Right renal cortex interstitium (tissue), 3 donors: ENCODE data around the gene RPTOR. TPM values are rescaled to one million over a fixed set of nuclear protein-coding genes. Genes with fewer than 3 reads are reported as not detected.
"Not testable (repeated sequence)": the region's sequence is repeated elsewhere in the genome, so short reads cannot be mapped to it uniquely, and the experiment has no call there.

Experiments
- DNase-seq, 3 donors: peaks; one replicate each; pipeline ENCODE4 v3.0.0-alpha.2; 2013; ENCODE audit warnings: low read depth in 3 of 3, low spot score in 2 of 3
- polyA plus RNA-seq, 3 donors: library from polyadenylated mRNA; unstranded; fragments of 120-200 nt; gene quantifications; one replicate each; pipeline ENCODE4 v1.2.1, GENCODE V29; 2013; ENCODE audit not compliant: insufficient read length in 3 of 3

RPTOR gene
- polyA plus RNA-seq, 3 donors = 16.7 to 18.7 (median 17.1) TPM

DNA sequence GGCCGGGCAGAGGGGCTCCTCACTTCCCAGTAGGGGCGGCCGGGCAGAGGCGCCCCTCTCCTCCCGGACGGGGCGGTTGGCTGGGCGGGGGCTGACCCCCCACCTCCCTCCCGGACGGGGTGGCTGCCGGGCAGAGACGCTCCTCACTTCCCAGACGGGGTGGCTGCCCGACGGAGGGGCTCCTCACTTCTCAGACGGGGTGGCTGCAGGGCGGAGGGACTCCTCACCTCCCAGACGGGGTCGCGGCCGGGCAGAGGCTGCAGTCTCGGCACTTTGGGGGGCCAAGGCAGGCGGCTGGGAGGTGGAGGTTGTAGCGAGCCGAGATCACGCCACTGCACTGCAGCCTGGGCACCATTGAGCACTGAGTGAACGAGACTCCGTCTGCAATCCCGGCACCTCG, 7.3 kb upstream of the RPTOR start:
- DNase-seq = not testable (repeated sequence)

DNA sequence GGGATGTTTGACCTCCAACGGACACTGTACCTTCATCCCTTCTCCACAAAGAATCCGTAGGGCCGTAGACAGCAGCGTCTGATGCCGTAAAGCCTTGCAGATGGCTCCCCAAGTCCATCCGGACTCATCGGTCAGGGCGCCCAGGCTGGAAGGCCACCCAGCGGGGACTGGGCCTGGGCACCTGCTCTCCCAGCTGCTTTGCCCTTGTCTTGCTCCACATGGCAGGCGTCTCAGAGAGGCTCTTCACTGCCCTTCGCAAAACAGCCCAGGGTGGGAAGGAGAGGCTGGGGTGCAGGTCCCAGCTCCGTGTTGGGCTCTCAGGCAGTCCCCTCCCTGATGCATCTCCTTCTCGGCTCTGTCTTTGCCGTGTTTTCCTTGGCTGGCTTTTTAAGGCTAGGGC, 6.2 kb upstream of the RPTOR start:
- DNase-seq = no peak

DNA sequence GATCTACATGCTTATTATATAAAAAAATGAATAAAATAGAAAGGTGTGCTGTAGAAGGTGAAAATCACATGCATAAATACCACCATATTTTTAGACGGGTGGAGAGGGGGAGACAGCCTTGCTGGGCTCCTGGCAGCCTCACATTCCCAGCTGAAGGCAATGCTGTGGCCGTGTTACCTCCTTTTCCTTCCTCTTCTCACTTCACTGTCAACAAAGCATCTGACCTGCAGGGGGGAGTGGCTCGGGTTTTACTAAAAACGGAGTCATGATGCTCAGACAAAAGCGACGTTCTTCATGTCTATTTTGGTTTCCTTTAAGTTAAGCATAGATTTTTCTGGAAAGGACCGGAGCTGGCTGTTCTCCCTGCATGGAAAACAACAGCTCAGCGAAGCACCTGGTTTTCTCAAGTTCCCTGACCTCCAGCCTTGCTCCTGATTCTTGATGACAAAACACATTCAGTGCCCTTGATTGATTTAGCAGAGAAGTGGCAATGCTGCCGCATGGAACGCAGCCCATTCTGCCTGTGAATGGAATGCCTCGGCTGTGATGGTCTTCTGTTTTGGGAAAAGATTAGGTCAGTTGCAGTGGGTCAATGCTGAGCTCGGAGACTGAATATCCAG, 5.5 kb upstream of the RPTOR start:
- no peak for DNase-seq

DNA sequence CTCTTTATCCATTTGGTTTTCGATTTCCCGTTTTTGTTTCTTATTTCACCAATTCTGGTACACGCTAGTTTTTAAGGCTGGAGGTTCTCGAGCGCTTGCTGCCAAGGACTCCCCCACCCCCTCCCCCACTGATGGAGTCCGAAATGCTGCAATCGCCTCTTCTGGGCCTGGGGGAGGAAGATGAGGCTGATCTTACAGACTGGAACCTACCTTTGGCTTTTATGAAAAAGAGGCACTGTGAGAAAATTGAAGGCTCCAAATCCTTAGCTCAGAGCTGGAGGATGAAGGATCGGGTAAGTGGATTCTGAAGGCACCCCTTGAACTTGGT, 825 bp downstream of the RPTOR start:
- DNase-seq = no peak

DNA sequence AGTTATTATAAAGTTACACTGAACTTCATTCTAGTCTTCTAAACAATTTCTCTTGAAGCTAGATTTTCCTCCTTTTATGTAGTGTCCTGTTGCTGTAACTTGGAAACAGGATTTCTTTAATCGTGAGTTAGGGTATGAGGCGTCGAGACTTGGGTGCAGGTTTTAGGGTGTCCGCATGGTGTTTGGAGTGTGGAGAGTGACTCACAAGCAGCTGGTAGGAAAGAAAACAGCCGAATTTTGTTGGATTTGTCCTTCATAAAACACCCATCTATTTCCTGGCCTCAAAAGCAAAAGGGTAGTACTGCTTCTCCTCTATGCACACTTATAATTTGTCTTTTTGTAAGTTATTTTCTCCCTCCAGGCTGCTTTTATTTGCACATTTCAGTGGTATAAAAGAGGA, 1.6 kb downstream of the RPTOR start:
- DNase-seq = no peak

DNA sequence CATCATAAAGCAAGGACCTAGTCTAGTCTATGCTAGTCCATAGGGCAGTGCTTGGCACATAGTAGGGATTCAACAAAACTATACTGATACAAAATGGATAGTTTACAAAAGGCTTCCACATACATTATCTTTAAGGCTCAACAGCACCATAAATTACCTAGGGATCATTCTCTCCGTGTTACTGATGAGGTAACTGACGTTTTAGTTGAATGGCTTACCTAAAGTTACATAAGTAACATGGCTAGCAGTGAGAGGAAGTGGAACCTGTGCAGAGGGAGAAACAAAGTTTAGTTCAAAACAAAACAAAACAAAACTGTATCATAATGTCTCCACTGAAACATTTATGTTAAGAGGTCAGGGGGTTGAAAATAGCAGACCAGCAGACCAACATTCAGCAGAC, 7.9 kb downstream of the RPTOR start:
- DNase-seq = no peak

DNA sequence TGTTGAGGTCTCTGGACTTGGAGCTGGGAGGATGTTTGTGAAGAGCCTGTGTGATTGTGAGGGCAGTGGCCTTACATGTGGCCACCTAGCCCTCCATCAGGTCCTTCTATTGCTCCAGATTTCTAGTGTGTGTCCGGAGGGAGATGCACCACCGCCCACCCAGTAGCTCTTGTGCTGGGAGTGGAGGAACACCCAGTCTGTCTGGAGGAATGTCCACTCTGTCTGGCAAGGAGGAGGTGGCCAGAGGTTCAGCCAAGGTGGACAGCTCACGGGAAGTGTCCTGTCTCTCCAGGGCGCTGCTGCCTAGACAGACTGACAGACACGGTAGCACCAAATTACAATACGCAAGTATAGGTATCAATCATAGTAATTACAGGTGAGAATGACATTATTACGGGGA, 10.6 kb downstream of the RPTOR start:
- DNase-seq = no peak

DNA sequence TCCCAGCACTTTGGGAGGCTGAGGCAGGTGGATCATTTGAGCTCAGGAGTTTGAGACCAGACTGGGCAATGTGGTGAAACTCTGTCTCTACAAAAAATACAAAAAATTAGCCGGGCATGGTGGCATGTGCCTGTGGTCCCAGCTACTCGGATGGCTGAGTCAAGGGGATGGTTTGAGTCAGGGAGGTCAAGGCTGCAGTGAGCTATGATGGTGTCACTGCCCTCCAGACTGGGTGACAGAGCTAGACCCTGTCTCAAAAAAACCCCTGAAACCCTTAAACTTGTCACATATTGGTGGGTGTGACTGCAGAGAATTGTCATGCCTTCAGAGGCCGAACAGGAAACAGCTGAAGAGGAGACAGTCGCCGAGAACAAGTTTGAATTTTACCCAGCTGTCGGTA, 13.4 kb downstream of the RPTOR start:
- no peak for DNase-seq

DNA sequence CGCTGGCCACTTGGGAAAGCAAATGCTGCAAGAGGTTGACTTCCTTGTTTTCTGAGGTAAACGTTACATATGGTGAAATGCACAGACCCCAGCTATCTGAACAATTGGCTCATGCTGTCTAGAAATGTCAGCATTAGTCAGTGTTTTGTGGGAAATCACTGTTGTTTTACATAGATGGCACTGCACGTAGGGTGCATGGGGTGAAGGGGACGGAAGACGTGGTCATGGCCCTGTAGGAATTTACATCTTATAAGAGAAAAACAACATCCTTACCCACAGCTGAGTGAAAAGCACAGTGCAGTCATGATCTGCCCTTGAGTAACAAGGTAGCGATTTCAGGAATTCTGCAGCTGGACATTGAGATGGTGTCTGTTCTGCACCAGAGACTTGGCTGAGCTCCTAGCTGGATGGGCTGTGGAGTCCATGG, 15.2 kb downstream of the RPTOR start:
- no peak for DNase-seq

DNA sequence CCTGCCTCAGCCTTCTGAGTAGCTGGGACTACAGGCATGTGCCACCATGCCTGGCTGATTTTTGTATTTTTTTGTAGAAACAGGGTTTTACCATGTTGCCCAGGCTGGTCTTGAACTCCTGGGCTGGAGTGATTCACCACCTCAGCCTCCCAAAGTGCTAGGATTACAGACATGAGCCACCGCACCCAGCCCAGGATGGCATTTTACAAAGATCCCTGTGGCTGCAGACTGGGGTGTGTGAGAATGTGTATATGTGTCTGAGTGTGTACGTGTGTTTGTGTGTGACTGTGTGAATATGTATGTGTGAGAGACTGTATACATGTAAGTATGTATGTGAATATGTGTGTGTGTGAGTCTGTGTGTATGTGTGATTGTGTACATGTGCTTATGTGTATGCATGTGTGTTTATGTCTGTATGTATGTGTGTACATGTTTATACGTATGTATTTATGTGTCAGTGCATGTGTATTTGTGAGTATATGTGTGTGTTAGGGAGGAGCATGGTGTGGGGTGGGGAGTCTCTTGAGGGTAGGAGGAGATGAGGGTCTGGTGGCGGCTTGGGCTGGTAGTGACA, 17.0 kb downstream of the RPTOR start:
- no peak for DNase-seq

DNA sequence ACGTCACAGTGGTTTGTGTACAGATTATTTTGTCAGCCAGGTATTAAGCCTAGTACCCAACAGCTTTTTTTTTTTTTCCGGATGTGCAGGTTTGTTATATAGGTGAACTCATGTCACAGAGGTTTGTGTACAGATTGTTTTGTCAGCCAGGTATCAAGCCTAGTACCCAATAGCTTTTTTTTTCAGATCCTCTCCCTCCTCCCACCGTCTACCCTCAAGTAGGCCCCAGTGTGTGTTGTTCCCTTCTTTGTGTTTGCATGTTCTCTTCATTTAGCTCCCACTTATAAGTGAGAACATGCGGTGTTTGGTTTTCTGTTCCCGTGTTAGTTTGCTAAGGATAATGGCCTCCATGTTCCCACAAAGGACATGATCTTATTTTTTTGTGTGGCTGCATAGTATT, 19.9 kb downstream of the RPTOR start:
- no peak for DNase-seq

DNA sequence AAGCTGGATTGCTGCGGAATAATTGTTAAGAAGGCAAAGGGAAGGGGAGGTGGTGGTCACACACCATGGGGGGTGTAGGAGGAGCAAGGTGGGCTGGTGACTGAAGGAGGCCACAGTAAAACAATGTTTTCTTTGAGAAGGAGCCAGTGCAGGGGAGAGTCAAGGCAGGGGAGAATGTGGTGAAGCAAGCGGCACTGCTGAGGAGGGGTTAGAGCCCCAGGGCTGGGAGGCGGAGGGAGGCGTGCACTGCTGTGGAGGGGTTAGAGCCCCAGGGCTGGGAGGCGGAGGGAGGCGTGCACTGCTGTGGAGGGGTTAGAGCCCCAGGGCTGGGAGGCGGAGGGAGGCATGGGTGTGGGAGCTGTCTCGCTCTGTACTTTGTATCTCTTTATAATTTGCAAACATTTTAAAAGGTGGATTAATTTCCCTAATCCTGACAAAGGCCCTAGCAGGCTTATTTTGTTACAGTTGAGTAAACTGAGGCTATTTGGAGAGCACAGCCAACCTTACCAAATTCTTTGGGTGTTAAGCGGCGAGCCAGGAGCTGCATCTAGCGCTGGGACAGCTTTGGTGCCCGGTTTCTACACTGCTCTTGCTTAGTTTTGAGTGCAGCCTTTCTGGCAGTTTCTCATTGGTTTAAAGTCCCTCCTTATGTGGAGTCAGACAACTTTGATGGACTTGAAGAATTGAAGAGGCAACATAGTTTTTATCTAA, 20.9 kb downstream of the RPTOR start:
- no peak for DNase-seq

DNA sequence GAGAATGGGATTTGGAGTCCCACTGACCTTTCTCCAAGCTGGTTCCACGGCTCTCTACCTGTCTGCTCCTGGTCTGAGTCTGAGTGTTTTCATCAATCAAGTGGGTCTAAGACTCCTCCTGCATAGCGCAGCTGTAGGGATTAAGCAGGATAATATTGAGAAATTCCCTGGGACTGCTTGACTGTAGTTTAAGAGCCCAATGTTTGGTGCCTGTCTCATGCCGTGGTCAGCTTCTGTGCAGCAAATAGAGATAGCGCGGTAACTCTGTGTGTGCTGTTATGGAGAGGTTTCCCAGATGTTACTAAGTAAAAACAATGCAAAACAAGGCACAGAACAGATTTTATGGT, 21.4 kb downstream of the RPTOR start:
- DNase-seq = no peak

DNA sequence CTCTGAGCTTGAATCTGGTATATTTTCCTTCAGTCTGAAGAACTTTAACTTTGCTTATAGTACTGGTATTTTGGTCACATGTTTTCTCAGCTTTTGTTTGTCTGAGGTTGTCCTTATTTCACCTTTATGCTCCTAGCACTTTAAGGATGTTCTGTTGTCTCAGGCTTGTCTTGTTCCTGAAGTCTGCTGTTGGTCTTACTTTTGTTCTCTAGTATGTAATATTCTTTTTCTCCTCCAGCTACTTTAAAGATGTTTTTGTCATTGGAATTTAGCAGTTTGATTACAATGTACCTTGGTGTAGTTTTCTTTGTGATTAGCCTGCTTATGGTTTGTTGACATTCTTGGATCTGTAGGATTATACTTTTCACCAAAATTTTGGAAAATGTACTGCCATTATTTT, 23.6 kb downstream of the RPTOR start:
- no peak for DNase-seq

DNA sequence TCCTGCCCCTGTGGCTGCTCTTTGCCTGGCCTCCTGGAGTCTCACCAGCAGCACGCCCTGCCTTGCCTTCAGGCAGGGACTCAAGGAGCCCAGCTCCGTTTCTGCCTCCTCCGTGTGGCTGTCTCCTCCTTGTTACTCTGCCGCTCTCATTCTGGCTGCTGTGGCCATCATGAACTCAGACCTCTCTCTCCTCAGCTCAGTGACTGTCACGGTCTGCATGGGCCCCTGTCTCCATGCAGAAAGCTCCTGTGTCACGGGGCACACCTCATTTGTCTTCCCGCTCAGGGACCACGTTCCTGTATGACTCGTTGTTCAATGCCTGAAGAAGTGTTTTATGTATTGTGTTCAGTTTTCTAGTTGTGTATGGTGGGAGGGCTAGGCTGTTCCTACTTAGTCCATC, 25.3 kb downstream of the RPTOR start:
- DNase-seq = no peak

DNA sequence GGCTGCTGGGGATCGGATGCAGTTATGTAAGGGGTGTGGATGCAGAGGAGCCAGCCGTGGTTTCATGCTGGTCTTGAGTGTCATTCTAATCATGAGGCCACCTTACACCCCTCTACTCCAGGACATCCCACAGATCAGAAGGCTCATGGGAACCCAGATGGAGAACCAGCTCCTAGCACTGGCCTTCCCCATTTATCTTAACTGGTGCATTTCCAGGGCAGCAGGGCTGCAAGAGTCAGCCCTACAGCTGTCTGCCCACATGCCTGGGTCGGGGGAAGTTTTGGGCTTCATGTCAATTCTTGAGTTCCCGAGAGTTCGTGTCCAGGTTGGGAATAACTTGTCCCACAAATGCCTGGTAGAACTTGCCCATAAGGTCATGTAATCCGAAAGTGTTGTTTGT, 29.1 kb downstream of the RPTOR start:
- DNase-seq = no peak

DNA sequence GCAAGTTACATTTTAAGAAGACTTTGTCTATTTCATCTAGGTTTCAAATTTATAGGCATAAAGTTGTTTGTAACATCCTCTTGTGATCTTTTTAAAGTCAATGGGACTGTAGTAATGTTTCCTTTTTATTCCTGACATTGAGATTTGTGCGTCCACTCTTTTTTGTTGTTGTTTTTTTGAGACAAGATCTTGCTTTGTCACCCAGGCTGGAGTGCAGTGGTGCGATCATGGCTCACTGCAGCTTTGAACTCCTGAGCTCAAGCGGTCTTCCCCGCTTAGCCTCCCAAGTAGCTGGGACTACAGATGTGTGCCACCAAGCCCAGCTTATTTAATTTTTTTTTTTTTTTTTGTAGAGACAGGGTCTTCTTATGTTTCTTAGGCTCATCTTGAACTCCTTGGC, 29.9 kb downstream of the RPTOR start:
- no peak for DNase-seq

DNA sequence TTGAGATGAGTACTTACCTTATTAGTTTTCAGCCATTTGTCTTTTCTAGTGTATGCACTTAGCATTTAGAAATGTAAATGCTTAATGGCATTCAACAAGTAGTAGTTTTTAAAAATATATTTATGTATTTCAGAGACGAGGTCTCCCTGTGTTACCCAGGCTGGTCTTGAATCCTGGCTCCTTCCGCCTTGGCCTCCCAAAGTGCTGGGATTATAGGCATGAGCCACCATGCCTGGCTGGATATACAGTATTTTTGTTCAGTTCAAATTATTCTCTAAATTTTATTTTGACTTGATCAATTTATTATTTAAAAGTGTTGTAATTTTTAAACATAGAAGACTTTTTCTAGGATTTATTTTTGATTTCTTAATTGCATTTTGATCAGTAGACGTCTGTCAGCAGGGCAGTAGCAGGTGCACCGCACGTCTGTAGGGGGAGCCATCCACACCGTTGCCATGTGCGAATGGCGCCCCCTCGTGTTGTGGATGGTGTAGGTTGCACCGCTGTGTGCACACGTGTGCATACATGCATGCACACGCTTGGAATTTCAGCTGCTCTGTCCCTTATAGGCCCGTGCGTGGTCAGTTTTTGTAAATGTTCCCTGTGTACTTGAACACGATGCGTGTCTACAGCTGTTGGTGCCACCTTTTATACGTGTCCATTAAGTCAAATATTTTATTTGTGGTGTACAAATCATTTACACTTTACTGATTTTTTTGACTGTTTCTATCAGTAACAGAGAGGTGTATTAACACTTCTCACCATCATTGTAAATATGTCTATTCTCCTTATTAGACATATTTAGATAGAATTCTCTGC, 30.6 kb downstream of the RPTOR start:
- peak; percentile 58 to 64 (median 59) for DNase-seq

DNA sequence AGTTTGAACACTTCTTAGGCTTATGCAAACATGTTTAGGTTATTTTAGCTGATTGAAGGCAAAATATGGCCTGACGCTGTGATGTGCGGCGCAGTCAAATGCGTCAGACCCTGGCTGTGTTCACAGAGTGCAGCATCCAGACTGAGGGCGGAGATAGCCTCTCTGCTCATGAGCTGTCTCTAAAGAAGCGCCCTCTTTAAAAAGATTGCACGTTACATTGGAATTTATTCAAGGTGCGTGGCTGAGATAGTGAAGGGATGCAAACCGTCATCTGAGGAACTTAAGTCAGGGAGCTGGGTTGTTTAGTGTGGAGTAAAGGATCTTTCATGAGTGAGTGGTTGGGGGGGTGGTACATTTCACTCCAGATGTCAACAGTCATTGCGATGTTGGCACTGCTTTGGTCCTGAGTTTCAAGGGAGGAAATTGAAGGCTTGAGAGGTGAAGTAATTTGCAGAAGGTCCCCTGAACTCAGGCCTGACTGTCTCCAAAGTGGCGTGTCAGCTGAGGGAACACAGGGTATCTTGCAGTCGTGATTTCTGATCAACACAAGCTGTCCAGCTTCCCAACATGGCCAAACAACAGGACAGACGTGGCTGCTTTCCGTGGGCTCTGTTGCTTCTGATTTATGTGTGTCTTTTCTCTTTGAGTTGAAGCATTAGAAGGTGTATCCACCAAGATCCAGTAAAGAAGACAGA, 33.4 kb downstream of the RPTOR start:
- DNase-seq = no peak

DNA sequence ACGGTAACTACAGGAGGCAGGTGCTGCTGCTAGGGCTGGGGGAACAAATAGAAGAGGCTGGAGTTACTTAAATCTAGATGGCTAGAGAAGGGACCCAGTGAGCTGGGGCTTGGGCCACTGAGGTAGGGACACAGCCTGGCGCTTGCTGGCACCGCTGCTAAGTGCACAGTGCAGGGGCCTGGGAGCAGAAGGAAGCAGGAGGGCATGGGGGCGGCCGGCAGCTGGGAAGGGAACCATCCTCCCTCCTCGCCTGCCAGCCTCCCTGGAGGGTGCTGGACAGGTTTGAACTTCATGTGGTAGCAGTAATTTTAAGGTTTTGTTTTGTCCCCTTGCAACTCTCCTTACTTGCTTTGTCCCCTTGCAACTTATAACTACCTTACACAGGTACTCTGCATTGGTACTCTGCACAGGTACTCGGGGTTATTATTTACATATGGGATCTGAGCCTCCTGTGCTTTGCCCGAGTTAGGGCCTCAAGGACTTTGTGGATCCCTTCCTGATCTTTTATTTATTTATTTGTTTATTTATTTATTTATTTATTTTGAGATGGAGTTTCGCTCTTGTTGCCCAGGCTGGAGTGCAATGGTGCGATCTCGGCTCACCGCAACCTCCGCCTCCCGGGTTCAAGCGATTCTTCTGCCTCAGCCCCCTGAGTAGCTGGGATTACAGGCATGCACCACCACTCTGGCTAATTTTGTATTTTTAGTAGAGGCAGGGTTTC, 34.2 kb downstream of the RPTOR start:
- DNase-seq = not testable (repeated sequence)

DNA sequence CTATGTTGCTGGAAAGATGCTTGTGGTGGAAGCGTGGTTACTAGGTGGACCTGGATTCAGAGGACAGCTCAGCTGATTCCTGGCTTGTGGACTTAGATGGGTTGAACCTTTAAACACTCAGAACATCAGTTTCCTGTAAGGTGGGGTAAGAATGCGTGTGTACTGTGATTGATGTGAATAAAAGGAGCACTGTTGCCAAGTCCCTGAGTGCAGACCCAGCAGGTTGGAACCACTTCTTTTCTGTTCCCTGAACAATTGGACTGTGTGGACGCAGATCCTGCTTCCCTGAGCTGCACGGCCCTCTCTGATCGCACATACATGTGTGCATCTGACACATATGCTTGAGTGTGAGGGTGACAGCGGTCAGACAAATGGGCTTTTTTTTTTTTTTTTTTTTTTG, 37.5 kb downstream of the RPTOR start:
- no peak for DNase-seq
